Activated CD4-positive, CD25-positive, alpha-beta regulatory T cell treated with anti-CD3 and anti-CD28 coated beads, Interleukin-2, amount 50 U/mL, for 24 hours (primary cell): ENCODE measurements around the gene ARGLU1.

ENCODE experiments used
- ATAC-seq, 2 donors: fragments of 150-1000 bp; cut with Tn5 transposase; one replicate each; pipeline ENCODE4 v1.10.0; 2021; ENCODE audit warnings: mild to moderate bottlenecking in 1 of 2, moderate library complexity in 1 of 2

Gene ARGLU1

GRCh38 chr13:106522898-106523525, 44.9 kb downstream of the ARGLU1 start:
- no peak for ATAC-seq

- ATAC-seq, result no peak
Observed at GRCh38 chr13:106522112-106522705, 45.7 kb downstream of the ARGLU1 start.

GRCh38 chr13:106521095-106521799, 46.7 kb downstream of the ARGLU1 start:
- no peak for ATAC-seq

GRCh38 chr13:106520251-106521054, 47.5 kb downstream of the ARGLU1 start:
- ATAC-seq, result no peak

GRCh38 chr13:106518512-106518911, 49.4 kb downstream of the ARGLU1 start:
- no peak for ATAC-seq

- no peak for ATAC-seq
Observed at GRCh38 chr13:106517109-106517847, 50.7 kb downstream of the ARGLU1 start.

- no peak for ATAC-seq
Observed at GRCh38 chr13:106515635-106516254, 52.2 kb downstream of the ARGLU1 start.

GRCh38 chr13:106514928-106515634, 52.9 kb downstream of the ARGLU1 start:
- no peak for ATAC-seq

- ATAC-seq, result no peak
Observed at GRCh38 chr13:106513025-106513983, 54.6 kb downstream of the ARGLU1 start.

- peak; percentile 43 to 53 for ATAC-seq
Observed at GRCh38 chr13:106507560-106508274, 60.2 kb downstream of the ARGLU1 start.

GRCh38 chr13:106506286-106506685, 61.7 kb downstream of the ARGLU1 start:
- ATAC-seq, result no peak

- no peak for ATAC-seq
Observed at GRCh38 chr13:106505732-106506131, 62.2 kb downstream of the ARGLU1 start.

GRCh38 chr13:106505295-106505694, 62.6 kb downstream of the ARGLU1 start:
- no peak for ATAC-seq

- no peak for ATAC-seq
Observed at GRCh38 chr13:106503730-106504453, 64.0 kb downstream of the ARGLU1 start.

GRCh38 chr13:106503272-106503671, 64.7 kb downstream of the ARGLU1 start:
- ATAC-seq, result no peak

GRCh38 chr13:106500445-106500844, 67.5 kb downstream of the ARGLU1 start:
- no peak for ATAC-seq

GRCh38 chr13:106499896-106500295, 68.0 kb downstream of the ARGLU1 start:
- no peak for ATAC-seq

GRCh38 chr13:106499113-106499512, 68.8 kb downstream of the ARGLU1 start:
- ATAC-seq, result no peak

GRCh38 chr13:106498571-106498970, 69.4 kb downstream of the ARGLU1 start:
- ATAC-seq, result no peak
